OCI-LY7 (cell line): ENCODE results near the gene SEC22A. TPM values are rescaled to one million over a fixed set of nuclear protein-coding genes. Genes with fewer than 3 reads are reported as not detected.

ENCODE experiments used
- BruUV-seq: library from RNA; stranded (reverse); fragments of 400-500 nt; replicated peaks from 2 replicates; lab custom pipeline; 2021; lab: Mats Ljungman, UMichigan
- CTCF ChIA-PET: fragments of 300-600 bp; sonication (Branson Sonifier 250); formaldehyde crosslinking; loops from one replicate; lab custom pipeline; 2022; ENCODE audit warnings: antibody characterized with exemption; ENCODE audit not compliant: unreplicated experiment; lab: Charles Lee
- POLR2A ChIA-PET: fragments of 300-600 bp; sonication (Branson Sonifier 250); formaldehyde crosslinking; loops from one replicate; lab custom pipeline; 2022; ENCODE audit warnings: antibody characterized with exemption; lab: Charles Lee
- DNase-seq: peaks from one replicate; pipeline ENCODE4 v3.0.0-alpha.2; 2015; ENCODE audit warnings: low spot score
- H2AFZ ChIP-seq: fragments of 200-600 bp; sonication (generic), shearing (Covaris generic); 2 replicates; pipeline ENCODE4 v1.6.1; 2014; ENCODE audit warnings: mild to moderate bottlenecking, antibody characterized with exemption, low read length, moderate library complexity
- H3K27ac ChIP-seq: fragments of 200-600 bp; sonication (generic); 2 replicates; pipeline ENCODE4 v1.5.1; 2014; ENCODE audit warnings: mixed run types, low read depth, mild to moderate bottlenecking, moderate library complexity, low read length, inconsistent platforms; ENCODE audit not compliant: poor library complexity, severe bottlenecking
- H3K36me3 ChIP-seq: fragments of 200-600 bp; sonication (generic); 2 replicates; pipeline ENCODE4 v1.6.1; 2014; ENCODE audit warnings: mild to moderate bottlenecking, antibody characterized with exemption, low read length, moderate library complexity, mixed read lengths; ENCODE audit not compliant: insufficient read depth
- H3K4me1 ChIP-seq: fragments of 200-600 bp; sonication (generic); 2 replicates; pipeline ENCODE4 v1.5.1; 2014; ENCODE audit warnings: mild to moderate bottlenecking, low read length; ENCODE audit not compliant: insufficient read depth, poor library complexity, severe bottlenecking
- H3K4me2 ChIP-seq: fragments of 200-600 bp; sonication (generic); 2 replicates; pipeline ENCODE4 v1.6.1; 2014; ENCODE audit warnings: mild to moderate bottlenecking, low read length
- H3K4me3 ChIP-seq: fragments of 200-600 bp; sonication (generic); 2 replicates; pipeline ENCODE4 v1.5.1; 2014; ENCODE audit warnings: mild to moderate bottlenecking, low read depth, low read length; ENCODE audit not compliant: poor library complexity, severe bottlenecking
- H3K79me2 ChIP-seq: fragments of 200-600 bp; sonication (generic); 2 replicates; pipeline ENCODE4 v1.6.1; 2016; ENCODE audit warnings: low read depth, mild to moderate bottlenecking, low read length, moderate library complexity, mixed read lengths; ENCODE audit not compliant: insufficient read depth
- H3K9me2 ChIP-seq: fragments of 200-600 bp; sonication (generic); 2 replicates; pipeline ENCODE4 v1.6.1; 2016; ENCODE audit warnings: mild to moderate bottlenecking, low read length, mixed read lengths; ENCODE audit not compliant: insufficient read depth
- H3K9me3 ChIP-seq: fragments of 200-600 bp; sonication (generic); 2 replicates; pipeline ENCODE4 v1.6.1; 2014; ENCODE audit warnings: mild to moderate bottlenecking, mixed run types, low read length, mixed read lengths
- H4K20me1 ChIP-seq: fragments of 200-600 bp; sonication (generic); 2 replicates; pipeline ENCODE4 v1.6.1; 2014; ENCODE audit warnings: mild to moderate bottlenecking, antibody characterized with exemption, low read length, moderate library complexity, mixed read lengths; ENCODE audit not compliant: insufficient read depth
- CTCF ChIP-seq: fragments of 200-600 bp; sonication (generic); conservative IDR thresholded peaks from 2 replicates; pipeline ENCODE4 v1.5.1; 2014; ENCODE audit warnings: mild to moderate bottlenecking, antibody characterized with exemption, low read length, moderate library complexity, mixed read lengths
- EZH2phosphoT487 ChIP-seq: fragments of 200-600 bp; sonication (generic); IDR thresholded peaks from 2 replicates; pipeline ENCODE4 v1.6.1; 2018; ENCODE audit warnings: low read depth, borderline replicate concordance, mild to moderate bottlenecking, mixed run types, antibody characterized with exemption, low read length, moderate library complexity, mixed read lengths
- intact Hi-C: fragments of 100-400 bp; cut with micrococcal nuclease; formaldehyde crosslinking; loops from one replicate; pipeline ENCODE4 v1.10.0; 2022; ENCODE audit not compliant: unreplicated experiment
- total RNA-seq, 2 experiments: library from RNA; depleted of rRNA in 1 of 2; stranded (reverse); fragments of >200 nt in 1 of 2; shearing (Covaris generic) in 1 of 2; gene quantifications; 2 replicates each; pipeline ENCODE4 v1.2.3, GENCODE V29; 2014 to 2022

The SEC22A gene
- total RNA-seq, 2 experiments from 2014 or later: 22.0 to 24.5 TPM

GRCh38 chr3:123312331-123313265 is 110.9 kb downstream of the SEC22A start:
- H3K9me2 ChIP-seq: no peaks in the 10 kb centered on the region
- ChIA-PET CTCF (no interaction called here), POLR2A (no interaction called here)
- no peaks in the 10 kb centered on the region for H3K9me3 ChIP-seq
- TF ChIP-seq EZH2phosphoT487 (no peak), CTCF (no peak)
- no peak overlapping the region for H2AFZ ChIP-seq
- H3K27ac ChIP-seq: no peak overlapping the region
- H4K20me1 ChIP-seq: no peaks in the 10 kb centered on the region
- intact Hi-C loops: no loop called here
- DNase-seq: no peak
- H3K79me2 ChIP-seq: no peaks in the 10 kb centered on the region
- H3K4me3 ChIP-seq: no peak overlapping the region
- H3K4me2 ChIP-seq: no peak overlapping the region
- no TSS peak for BruUV-seq
- H3K36me3 ChIP-seq: no peaks in the 10 kb centered on the region
- peaks cover 10% of the 10 kb centered on the region for H3K4me1 ChIP-seq

GRCh38 chr3:123313889-123314288 is 112.1 kb downstream of the SEC22A start:
- intact Hi-C loops: no loop called here
- no peaks in the 10 kb centered on the region for H3K79me2 ChIP-seq
- no peak overlapping the region for H2AFZ ChIP-seq
- BruUV-seq: no TSS peak
- no peaks in the 10 kb centered on the region for H3K36me3 ChIP-seq
- ChIA-PET POLR2A (no interaction called here), CTCF (no interaction called here)
- TF ChIP-seq CTCF: no peak
- TF ChIP-seq EZH2phosphoT487: no peak
- no peaks in the 10 kb centered on the region for H4K20me1 ChIP-seq
- H3K4me3 ChIP-seq: no peak overlapping the region
- peaks cover 10% of the 10 kb centered on the region for H3K4me1 ChIP-seq
- no peak overlapping the region for H3K4me2 ChIP-seq
- no peaks in the 10 kb centered on the region for H3K9me3 ChIP-seq
- no peaks in the 10 kb centered on the region for H3K9me2 ChIP-seq
- DNase-seq: no peak
- no peak overlapping the region for H3K27ac ChIP-seq
